BLaER1 (cell line): ENCODE data around the gene EPHA4.

Experiments used
- H3K27ac ChIP-seq: shearing (Covaris generic); formaldehyde crosslinking; 2 replicates; pipeline ENCODE4 v1.8.1; 2022
- H3K27me3 ChIP-seq: shearing (Covaris generic); formaldehyde crosslinking; 2 replicates; pipeline ENCODE4 v1.8.1; 2022
- H3K36me3 ChIP-seq: shearing (Covaris generic); formaldehyde crosslinking; 2 replicates; pipeline ENCODE4 v1.8.1; 2022
- H3K4me1 ChIP-seq: shearing (Covaris generic); formaldehyde crosslinking; 2 replicates; pipeline ENCODE4 v1.8.1; 2022
- H3K4me2 ChIP-seq: shearing (Covaris generic); formaldehyde crosslinking; 2 replicates; pipeline ENCODE4 v1.8.1; 2022
- H3K4me3 ChIP-seq: shearing (Covaris generic); formaldehyde crosslinking; 2 replicates; pipeline ENCODE4 v1.8.1; 2022
- H3K9ac ChIP-seq: shearing (Covaris generic); formaldehyde crosslinking; 2 replicates; pipeline ENCODE4 v1.8.1; 2022
- H3K9me3 ChIP-seq: shearing (Covaris generic); formaldehyde crosslinking; 2 replicates; pipeline ENCODE4 v1.8.1; 2022
- H4K20me1 ChIP-seq: shearing (Covaris generic); formaldehyde crosslinking; 2 replicates; pipeline ENCODE4 v1.8.1; 2022
- Cebpa-rat ChIP-seq: shearing (Covaris generic); IDR thresholded peaks from 2 replicates; pipeline ENCODE4 v1.8.1; 2022

Gene EPHA4

DNA sequence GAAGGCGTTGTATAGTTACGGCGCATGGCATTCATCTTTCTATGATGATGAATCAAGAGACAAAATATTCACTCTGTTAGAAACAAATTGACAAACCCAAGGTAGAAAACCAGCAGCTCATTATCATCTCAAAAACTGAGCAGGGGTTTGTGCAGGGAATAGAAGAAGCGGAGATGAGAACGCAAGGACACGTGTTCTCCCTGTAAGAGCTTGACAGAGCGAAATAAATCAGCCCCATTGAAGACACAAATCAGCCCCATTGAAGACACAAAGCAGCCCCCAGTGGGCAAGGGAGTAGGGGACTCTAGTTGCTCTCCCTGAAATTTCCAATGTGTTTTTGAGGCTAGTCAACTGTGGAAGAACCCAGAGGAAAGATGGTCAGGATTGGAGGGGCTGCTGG is 199.2 kb downstream of the EPHA4 start:
- Histone ChIP-seq H3K9ac (no peak overlapping the region), H3K4me2 (no peak overlapping the region), H3K27ac (no peak overlapping the region), H3K4me1 (no peaks in the 10 kb centered on the region), H3K9me3 (no peaks in the 10 kb centered on the region), H4K20me1 (no peaks in the 10 kb centered on the region), H3K36me3 (no peaks in the 10 kb centered on the region), H3K4me3 (no peak overlapping the region), H3K27me3 (no peaks in the 10 kb centered on the region)
- no peak for TF ChIP-seq Cebpa-rat

DNA sequence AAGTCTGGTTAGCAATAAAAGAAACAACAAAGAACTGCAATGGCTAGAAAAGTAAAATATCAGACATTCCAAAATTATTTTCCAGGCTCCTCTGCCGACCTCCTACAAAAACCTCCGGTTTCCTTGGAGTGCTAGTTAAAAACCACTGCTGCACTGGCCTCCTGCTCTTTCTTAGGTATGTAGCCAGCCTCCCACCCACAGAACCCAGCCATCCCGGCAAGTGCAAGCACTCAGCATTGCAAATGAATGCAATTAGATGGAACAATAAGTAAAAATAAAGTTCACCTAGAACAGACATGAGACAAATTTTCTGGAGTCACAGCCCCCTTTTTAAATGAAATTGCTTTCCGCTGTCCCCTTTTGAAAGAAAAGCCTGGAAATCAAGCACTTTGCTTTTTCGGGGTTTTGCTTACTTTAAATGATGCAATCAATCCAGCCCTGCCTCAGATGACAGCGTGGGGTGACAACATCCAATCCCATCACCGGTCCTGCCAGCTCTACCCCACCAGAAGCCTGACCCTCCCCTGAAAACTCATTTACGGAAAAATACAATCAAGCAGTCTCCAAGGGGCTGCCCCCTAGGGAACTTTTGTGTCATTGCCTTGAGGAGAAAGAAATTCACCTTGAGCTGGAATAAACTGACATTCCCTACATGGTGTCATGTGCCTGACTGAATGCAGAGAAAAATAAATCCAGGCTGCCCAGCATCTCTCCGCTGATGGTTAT is 199.8 kb downstream of the EPHA4 start:
- H3K36me3 ChIP-seq: no peaks in the 10 kb centered on the region
- H3K27ac ChIP-seq: no peak overlapping the region
- no peaks in the 10 kb centered on the region for H3K27me3 ChIP-seq
- H3K4me3 ChIP-seq: no peak overlapping the region
- H4K20me1 ChIP-seq: no peaks in the 10 kb centered on the region
- H3K4me2 ChIP-seq: no peak overlapping the region
- H3K4me1 ChIP-seq: no peaks in the 10 kb centered on the region
- TF ChIP-seq Cebpa-rat: 0 out of 2 replicates have a peak, but pooled peaks have one; percentile 14
- no peak overlapping the region for H3K9ac ChIP-seq
- no peaks in the 10 kb centered on the region for H3K9me3 ChIP-seq

DNA sequence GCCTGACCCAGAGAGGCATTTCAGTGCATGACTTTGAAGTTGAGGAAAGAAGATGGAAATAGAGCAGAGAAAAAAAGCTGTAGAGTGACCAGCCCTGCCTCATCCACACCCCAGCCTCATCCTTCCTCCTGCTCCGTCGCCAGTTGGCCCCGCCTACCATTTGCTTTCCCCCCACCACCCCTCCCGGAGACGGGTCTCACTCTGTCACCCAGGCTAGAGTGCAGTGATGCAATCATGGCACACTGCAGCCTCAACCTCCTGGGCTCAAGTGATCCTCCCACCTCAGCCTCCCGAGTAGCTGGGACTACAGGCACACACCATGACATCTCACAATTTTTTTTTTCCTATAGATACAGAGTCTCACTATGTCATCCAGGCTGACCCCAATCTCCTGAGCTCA is 200.8 kb downstream of the EPHA4 start:
- Histone ChIP-seq H3K9ac (no peak overlapping the region), H3K27ac (no peak overlapping the region), H4K20me1 (no peaks in the 10 kb centered on the region), H3K4me2 (no peak overlapping the region), H3K4me1 (no peaks in the 10 kb centered on the region), H3K27me3 (no peaks in the 10 kb centered on the region), H3K4me3 (no peak overlapping the region), H3K36me3 (no peaks in the 10 kb centered on the region), H3K9me3 (no peaks in the 10 kb centered on the region)
- no peak for TF ChIP-seq Cebpa-rat

DNA sequence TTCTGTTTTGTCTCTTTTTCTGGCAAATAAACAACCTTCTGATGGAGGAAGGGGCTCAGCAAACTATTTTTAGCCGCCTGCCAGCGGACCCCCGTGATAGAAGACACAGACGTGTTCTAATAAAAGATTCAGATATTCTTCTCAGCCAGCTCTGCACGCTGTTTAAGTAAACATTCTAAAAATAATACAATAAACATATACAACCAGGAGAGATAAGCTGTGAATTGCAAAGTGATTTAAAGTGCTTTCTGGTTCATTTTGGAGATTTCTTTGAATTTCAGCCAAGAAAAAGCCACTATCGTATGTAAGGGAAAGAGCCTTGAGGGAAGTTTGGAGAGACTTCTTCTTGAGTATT is 201.3 kb downstream of the EPHA4 start:
- H3K36me3 ChIP-seq: no peaks in the 10 kb centered on the region
- TF ChIP-seq Cebpa-rat: no peak
- H3K9ac ChIP-seq: no peak overlapping the region

DNA sequence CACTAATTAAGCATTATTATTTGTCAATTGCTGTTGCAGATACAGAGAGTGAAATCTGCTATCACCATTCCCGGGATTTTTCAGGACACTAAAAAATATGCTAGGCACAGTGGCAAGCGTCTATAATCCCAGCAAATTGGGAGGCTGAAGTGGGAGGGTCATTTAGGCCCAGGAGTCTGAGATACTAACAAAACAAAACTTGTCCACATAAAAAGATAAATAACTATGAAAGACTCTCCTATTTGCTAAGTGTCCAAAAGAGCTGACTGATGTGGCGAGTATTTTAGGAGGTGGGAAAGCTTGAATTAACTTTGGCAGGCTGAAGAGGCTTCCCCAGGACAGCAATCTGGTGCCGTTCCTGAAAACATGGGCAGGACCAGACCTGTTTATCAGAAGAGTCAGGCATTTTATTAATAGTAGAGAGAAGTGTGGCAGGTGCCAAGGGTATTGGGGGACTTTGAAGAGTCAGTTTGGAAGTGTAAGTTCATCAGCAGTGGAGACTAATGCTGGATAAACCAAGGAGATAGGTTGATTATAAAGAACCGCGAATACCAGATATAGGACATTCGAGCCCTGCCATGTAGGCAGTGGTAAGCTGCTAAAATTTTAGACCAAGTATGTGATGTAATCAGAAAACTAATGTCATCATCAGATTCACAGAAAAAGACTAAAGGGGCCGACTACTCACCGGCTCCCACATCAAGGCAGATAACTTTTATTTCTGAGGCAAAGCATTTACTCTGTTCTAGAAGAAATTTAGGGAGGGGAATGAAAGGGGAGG is 201.8 kb downstream of the EPHA4 start:
- no peaks in the 10 kb centered on the region for H3K36me3 ChIP-seq
- H3K27ac ChIP-seq: no peak overlapping the region
- no peak overlapping the region for H3K9ac ChIP-seq
- no peak overlapping the region for H3K4me2 ChIP-seq
- H4K20me1 ChIP-seq: no peaks in the 10 kb centered on the region
- H3K27me3 ChIP-seq: no peaks in the 10 kb centered on the region
- TF ChIP-seq Cebpa-rat: no peak
- H3K4me1 ChIP-seq: no peaks in the 10 kb centered on the region
- H3K9me3 ChIP-seq: no peaks in the 10 kb centered on the region
- no peak overlapping the region for H3K4me3 ChIP-seq

More for the DNA sequence above, 201.3 kb downstream of the EPHA4 start:
- Histone ChIP-seq H4K20me1 (no peaks in the 10 kb centered on the region), H3K4me2 (no peak overlapping the region), H3K27ac (no peak overlapping the region), H3K4me3 (no peak overlapping the region), H3K4me1 (no peaks in the 10 kb centered on the region), H3K27me3 (no peaks in the 10 kb centered on the region), H3K9me3 (no peaks in the 10 kb centered on the region)
